Activated CD8-positive, alpha-beta memory T cell treated with anti-CD3 and anti-CD28 coated beads for 4 hours (primary cell): Measurements from ENCODE around the gene NDUFB3.
A peak's percentile ranks its signal among the peaks of the same experiment; 100 is the strongest.
"Not testable (repeated sequence)": the region's sequence is repeated elsewhere in the genome, so short reads cannot be mapped to it uniquely, and the experiment has no call there.

ENCODE experiments used
- DNase-seq, 2 donors: peaks; one replicate each; pipeline ENCODE4 v3.0.0-alpha.2; 2020; ENCODE audit warnings: low read depth in 2 of 2

The NDUFB3 gene

DNA sequence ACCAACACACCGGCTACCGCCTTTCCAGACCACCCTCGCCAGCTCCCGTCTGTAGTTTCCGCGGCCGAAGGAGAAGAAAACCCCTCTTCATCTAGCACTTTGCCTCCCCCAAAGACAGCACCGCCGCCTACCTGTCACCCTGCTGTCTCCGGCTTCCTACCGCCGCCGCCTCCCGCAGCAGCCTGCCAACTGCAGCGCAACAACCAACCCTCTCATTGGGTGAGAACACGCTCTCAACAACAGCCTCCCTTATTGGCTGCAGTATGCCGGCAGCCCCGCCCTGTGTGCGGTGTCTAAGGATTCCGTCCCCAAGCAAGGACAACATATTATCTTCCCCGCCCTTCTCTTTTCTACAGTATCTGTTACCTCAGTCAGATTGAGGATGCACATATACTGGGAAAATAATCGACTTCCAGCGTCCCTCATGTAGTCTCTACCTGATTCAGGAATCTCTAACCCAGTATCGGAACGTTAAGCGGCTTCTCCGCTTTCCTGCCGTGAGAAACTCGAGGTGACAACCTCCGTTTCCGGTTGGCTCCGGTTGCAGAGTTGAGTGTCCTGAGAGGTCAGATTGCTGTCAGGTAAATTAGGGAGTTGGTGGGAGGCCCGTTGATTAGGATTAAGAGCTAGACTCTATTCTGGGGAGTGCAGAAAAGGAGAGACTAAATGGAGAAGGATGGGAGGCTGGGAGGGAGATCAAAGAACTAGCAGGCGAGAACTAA, at the start of gene NDUFB3, which contains the start of gene HYCC2:
Gene NDUFB3, plus strand, starts transcription at position 523 of the 722 bp plus-strand sequence. CDS start 6,882 bp downstream, outside the sequence.
Gene HYCC2, minus strand, starts transcription at position 193 of the 722 bp plus-strand sequence. CDS start 47,662 bp downstream, outside the sequence.
- peak; percentile 79 to 87 for DNase-seq

DNA sequence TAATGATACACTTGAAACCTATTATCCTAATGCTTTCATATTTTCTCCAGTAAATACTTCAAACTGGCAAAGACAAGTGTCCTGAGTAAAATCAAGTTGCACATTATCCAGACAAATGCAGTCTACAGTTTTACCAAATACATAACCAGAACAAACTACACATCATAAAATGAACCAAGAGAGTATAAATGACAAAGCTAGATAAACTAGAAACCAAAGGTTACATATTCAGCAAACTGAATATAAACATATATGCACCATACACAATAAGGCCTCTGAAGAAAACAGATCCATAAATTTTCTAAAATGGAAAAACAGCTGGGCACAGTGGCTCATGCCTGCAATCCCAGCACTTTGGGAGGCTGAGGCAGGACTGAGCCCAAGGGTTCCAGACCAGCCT, 47.3 kb upstream of the NDUFB3 start:
- DNase-seq = no peak

DNA sequence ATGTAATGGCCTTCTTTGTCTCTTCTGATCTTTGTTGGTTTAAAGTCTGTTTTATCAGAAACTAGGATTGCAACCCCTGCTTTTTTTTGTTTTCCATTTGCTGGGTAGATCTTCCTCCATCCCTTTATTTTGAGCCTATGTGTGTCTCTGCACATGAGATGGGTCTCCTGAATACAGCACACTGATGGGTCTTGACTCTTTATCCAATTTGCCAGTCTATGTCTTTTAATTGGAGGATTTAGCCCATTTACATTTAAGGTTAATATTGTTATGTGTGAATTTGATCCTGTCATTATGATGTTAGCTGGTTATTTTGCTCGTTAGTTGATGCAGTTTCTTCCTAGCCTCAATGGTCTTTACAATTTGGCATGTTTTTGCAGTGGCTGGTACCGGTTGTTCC, 37.4 kb upstream of the NDUFB3 start:
- DNase-seq = not testable (repeated sequence)

DNA sequence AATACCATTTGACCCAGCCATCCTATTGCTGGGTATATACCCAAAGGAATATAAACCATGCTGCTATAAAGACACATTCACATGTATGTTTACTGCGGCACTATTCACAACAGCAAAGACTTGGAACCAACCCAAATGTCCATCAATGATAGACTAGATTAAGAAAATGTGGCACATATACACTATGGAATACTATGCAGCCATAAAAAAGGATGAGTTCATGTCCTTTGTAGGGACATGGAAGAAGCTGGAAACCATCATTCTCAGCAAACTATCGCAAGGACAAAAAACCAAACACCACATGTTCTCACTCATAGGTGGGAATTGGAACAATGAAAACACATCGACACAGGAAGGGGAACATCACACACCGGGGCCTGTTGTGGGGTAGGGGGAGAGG, 33.4 kb upstream of the NDUFB3 start:
- DNase-seq = not testable (repeated sequence)

DNA sequence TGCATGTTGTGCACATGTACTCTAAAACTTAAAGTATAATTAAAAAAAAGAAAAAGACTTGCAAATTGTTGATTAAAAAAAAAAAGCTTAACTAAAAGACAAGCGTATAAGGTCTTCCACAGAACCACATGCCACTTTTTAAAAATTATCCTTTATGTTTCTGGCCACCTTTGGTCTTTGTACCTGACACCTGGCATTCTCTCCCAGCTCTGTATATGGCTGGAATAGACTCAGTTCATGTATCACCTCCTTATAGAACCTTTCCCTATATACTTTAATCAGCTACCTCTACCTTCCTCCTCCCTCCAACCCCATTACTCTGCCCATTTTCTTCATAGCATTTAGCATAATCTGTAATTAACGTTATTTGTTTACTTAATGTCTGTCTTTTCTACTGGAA, 32.9 kb upstream of the NDUFB3 start:
- DNase-seq = no peak

DNA sequence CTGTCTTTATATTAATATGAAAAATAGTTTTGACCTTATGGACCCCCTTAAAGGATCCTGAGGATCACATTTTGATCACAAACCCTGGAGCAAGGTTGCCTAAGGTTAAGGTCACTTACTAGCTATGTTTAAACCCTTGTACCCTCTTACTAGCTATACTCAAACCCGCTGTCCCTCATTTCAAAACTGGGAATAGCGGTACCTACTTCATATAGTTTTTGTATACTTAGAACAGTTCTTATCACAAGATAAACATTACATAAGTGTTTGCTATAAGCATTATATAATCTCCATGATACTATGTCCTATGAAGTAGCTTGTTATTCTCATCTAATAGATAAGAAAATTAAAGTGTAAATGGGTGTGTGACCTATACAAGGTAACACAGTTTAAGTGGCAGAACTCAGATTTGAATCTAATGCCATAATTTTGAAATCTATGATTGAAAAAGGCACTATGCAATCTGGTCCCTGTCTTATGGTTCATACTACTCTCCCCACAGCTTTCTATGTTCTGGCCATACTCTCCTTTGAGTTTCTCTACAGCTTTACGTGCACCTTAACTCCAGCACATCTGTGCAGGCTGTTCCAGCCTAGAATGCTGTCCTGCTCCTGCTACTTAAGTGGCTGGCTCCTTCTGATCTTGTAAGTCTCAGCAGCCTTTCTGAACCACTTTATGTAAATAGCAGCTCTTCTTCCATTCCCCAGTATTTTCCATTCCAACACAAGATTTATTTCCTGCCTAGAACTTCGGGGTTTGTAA, 30.8 kb upstream of the NDUFB3 start:
- DNase-seq = no peak

DNA sequence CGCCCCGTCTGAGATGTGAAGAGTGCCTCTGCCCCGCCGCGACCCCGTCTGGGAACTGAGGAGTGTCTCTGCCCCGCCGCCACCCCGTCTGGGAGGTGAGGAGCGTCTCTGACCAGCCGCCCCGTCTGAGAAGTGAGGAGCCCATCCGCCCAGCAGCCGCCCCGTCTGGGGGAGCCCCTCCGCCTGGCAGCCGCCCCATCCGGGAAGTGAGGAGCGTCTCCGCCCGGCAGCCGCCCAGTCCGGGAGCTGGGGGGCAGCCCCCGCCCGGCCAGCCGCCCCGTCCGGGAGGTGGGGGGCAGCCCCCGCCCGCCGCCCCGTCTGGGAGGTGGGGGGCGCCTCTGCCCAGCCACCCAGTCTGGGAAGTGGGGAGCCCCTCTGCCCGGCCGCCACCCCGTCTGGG, 29.4 kb upstream of the NDUFB3 start:
- not testable (repeated sequence) for DNase-seq

DNA sequence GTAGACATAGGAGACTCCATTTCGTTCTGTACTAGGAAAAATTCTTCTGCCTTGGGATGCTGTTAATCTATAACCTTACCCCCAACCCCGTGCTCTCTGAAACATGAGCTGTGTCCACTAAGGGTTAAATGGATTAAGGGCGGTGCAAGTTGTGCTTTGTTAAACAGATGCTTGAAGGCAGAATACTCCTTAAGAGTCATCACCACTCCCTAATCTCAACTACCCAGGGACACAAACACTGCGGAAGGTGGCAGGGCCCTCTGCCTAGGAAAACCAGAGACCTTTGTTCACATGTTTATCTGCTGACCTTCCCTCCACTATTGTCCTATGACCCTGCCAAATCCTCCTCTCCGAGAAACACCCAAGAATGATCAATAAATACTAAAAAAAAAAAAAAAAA, 28.8 kb upstream of the NDUFB3 start:
- not testable (repeated sequence) for DNase-seq

DNA sequence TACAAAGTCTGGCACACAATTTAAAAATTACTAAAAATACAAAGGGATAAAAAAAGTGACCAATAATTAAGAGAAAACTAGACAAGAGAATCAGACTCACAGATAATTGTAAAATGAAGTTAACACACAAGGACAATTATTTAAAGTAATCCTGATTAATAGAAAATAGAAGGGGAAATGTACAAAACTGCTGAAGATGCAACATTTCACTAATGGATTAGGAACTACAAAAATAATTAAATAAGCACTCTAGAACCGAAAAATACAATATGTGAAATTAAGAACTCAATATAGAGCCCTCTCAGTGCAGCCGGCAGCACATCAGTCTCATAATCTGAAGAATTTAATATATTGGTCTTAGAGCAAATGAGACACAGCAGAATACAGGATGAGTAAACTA, 24.9 kb upstream of the NDUFB3 start:
- no peak for DNase-seq

DNA sequence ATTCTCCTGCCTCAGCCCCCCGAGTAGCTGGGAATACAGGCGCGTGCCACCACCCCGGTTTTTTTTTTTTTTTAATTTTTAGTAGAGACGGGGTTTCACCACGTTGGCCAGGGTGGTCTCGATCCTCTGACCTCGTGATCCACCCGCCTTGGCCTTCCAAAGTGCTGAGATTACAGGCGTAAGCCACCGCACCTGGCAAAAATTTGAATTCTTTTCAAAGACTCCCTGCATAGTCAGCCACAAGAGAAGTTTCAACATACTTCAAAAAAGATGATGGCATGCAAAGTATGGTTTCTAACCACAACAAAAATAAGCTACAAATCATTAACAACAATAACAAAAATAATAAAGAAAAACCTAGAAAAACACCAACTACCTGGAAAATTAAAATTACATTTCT, 22.3 kb upstream of the NDUFB3 start:
- no peak for DNase-seq

DNA sequence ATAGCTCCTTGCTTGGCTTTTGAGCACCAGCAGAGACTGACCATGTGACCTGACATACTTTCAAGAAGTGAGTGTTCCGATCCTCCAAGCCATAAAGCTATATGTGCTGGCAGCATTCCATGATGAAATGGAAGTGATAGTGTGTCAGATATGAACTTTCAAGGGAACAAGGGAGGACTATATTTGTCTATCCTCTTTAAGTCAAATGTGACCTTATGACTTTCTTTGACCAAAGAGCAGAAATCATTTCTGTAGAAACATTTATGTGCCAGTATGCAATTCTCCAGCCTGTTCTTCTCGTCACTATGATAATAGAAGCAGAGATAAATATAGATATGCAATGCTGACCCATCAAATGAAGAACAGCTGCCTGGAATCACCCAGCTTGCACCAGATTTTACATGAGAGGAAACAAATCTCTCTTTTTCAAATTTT, 14.7 kb upstream of the NDUFB3 start:
- no peak for DNase-seq

DNA sequence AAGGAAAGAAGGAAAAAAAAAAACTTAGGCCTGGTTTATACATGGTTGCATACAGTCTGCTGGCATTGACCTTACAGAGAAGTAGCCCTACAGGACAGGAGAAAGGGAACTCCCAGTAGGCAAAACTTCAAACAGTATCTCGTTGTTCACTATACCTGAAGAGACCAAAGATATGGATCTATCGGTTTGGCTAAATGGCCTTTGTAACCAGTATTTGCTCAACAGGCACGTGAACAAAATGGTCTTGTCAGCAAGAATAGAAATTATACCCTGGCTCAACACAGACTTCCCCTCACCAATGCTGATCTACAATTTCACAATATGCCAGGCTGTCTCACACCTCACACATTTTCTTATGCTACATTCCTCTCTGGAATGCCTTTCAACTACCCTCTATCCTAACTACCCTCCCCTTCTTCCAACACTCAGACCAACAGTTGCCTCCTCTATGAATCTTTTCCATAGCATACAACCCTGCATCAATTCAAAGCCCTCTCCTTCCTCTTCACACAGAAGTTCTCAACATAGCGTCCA, 14.0 kb upstream of the NDUFB3 start:
- no peak for DNase-seq

DNA sequence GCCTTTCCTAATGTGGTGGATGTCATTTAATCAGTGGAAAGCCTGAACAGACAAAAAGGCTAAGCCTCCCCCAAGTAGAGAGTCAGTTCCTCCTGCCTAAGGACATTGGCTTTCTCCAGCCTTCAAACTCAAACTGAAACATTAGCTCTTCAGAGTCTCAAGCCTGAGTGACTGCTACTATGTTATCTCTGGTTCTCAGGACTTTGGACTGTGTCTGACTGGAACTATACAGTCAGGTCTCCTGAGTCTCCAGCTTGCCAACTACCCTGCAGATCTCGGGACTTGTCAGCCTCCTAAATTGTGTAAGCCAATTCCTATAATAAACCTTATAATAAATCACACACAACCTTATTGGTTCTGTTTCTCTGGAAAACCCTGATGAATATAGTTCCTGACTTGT, 12.9 kb upstream of the NDUFB3 start:
- no peak for DNase-seq

DNA sequence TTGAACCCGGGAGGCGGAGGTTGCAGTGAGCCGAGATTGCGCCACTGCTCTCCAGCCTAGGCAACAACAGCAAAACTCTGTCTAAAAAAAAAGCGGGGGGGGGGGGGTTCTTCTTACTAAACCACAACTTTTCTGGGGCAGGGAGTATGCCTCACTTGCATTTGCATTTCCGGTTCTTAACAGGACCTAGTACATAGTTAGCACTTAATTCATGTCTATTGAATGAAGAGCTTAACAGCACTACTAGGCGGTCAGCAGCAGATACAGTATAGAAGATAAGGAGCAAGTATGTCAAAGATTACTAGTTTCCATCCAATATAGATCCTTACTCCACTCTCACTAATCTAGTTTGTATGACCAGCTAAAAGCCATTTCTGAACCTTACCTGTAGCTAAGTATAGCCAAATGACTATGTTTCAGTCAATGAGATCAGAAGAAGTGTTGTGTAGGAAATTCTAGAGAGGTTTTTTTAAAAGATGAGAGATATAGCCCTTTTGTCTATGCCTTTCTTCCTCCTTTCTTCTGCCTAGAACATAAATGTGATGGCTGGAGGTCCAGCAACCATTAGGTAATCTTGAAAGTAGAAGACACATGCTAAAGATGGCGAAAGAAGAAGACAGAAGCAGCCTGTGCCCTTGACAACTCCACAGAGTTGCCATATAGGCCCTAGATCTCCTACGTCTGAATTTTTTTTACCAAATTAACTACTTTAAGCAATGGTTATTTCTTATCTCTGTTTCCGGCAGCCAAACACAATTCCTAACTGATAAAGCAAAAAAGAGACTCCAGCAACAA, 11.6 kb upstream of the NDUFB3 start:
- no peak for DNase-seq

DNA sequence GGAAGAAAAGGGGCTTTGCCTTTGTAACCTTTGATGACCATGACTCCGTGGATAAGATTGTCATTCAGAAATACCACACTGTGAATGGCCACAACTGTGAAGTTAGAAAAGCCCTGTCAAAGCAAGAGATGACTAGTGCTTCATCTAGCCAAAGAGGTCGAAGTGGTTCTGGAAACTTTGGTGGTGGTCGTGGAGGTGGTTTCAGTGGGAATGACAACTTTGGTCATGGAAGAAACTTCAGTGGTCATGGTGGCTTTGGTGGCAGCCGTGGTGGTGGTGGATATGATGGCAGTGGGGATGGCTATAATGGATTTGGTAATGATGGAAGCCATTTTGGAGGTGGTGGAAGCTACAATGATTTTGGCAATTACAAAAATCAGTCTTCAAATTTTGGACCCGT, 8.3 kb upstream of the NDUFB3 start:
- not testable (repeated sequence) for DNase-seq

DNA sequence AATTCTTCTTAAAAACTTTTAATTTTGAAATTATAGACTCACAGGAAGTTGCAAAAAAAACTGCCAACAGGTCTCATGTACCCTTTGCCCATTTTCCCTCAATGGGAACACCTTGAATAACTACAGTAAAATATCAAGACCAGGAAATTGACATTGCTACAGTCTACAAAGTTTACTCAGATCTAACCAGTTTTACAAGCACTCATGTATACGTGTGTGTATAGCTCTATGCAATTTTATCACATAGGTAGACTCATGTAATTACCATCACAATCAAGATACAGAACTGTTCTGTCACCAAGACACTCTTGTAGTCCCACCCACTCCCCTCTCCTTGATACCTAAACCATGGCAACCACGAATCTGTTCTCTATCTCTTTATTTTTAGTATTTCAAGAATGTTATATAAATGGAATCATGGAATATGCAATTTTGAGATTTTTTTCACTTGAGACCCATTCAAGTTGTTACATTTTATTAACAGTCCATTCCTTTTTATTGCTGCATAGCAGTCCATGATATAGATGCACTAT, 6.9 kb upstream of the NDUFB3 start:
- DNase-seq = no peak

DNA sequence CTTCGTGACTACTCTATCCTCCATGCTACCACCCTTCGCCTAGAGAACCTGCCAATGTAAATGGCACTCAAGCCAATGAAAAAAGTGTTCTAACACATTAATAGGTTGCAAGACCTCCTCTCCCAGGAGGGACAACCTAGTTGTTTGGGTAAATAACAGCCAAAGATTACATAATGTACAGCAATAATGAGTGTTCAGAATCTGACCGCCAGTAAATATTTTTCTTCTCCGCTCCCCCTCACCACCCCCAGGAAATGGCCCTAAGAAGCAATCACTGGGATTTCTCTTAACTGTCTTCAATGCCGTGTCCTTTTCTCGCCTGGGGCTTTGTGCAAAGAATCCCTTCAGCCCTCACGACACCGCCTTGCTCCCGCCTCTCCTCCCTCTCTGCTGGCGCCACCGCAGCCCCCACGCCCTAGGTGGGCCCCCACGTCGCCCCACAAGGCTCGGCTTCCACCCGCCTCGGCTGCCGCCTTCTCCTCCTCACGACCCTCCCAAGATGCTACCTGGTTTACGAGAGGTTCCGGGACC, 788 bp upstream of the NDUFB3 start:
- DNase-seq = peak in 1 of 2 donors; percentile 17

DNA sequence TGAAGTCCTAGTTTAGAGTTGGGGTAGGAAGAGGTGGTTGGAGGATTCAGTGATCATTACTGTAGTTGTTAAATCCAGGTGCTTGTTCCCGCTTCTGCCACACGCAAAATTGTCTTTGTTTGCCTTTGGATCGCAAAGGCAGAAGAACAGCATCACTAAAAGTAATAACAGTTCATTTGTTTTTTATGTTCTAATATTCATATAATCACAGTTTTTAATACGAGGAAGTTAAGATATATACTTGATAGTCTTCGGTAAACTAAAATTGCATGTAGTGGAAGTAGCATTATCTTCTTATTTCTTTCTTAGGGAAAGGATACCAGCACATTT, 365 bp downstream of the NDUFB3 start:
- DNase-seq = no peak

DNA sequence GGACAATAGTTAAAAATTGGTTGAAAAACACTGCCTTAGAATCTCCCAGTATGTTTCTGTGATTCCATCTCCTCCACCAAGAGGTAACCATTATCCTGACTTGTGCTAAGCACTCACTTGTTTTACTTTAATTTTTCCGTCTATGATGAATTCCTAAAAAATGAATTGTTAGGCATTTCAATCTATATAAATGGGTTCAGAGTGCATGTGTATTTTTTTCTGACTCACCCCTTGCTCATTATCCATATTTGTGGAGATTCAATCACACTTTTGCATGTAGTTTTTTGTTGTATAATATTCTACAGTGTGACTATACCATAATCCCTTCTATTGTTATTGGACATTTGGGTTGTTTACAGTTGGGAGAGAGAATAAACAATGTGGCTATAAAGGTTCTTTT, 1.3 kb downstream of the NDUFB3 start:
- DNase-seq = no peak

DNA sequence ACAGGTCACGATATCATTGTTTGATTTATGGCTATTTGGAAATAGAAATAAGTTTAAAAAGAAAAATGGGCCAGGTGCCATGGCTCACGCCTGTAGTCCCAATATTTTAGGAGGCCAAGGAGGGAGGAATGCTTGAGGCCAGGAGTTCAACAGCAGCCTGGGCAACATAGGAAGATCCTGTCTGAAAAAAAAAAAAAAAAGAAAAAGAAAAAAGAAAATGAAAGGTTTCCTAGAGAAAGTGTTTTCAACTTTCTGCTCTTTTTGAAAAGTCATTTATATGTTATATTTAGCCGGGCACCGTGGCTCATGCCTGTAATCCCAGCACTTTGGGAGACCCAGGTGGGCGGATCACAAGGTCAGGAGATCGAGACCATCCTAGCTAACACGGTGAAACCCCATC, 3.2 kb downstream of the NDUFB3 start:
- no peak for DNase-seq

DNA sequence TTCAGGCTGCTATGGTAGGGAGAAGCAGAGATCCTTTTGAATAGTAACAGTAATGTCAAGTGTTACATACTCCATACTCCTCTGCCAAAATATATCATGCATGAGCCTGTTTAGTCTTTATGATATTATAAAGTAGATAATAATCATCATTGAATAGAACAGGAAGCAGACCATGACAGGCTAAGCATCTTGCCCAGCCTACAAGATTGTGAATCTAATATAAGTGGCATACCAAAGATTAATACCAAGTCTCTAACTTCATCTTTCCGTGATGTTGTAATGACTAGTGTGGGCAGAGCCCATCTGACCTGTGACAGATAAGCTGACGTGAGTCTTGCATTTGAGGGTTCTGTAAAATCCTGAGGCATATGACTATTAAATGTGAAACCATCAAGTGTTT, 13.1 kb downstream of the NDUFB3 start:
- DNase-seq = no peak

DNA sequence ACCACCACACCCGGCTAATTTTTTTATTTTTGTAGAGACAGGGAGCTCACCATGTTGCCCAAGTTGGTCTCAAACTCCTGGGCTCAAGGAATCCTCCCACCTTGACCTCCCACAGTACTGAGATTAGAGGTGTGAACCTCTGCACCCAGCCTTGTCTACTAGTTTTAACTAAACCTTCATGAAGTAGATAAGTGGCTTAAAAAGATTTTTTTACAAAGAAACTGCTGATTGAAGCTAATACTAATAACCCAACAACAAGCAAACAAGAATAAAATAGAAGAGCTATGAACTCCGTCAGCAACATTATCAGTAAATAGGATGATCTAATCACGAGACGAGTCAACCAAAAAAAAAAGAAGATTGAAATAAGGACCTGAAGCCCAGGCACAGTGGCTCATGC, 18.8 kb downstream of the NDUFB3 start:
- no peak for DNase-seq
